ENCODE measurements around the gene SYDE1. TPM values are rescaled to one million over a fixed set of nuclear protein-coding genes. Genes with fewer than 3 reads are reported as not detected.
"Not testable (repeated sequence)": the region's sequence is repeated elsewhere in the genome, so short reads cannot be mapped to it uniquely, and the experiment has no call there.

SYDE1 gene
- total RNA-seq (2021) (15.0 to 21.9 TPM (median 19.6 TPM) in 3 replicates), Bru-seq, nascent RNA (percentile 47 among the genes with signal in this experiment)
- long read RNA-seq, experiment 1, transcript SYDE1-201 (8 exons, 3,264 nt): major isoform, 32 of 73 reads
- long read RNA-seq, experiment 1, partial matches to known transcripts: 25 of 73 reads
- long read RNA-seq, experiment 1, other reads (novel, unspliced or antisense): 10 of 73 reads
- long read RNA-seq, experiment 2, partial matches to known transcripts: 14 of 21 reads
- long read RNA-seq, experiment 2, other reads (novel, unspliced or antisense): 3 of 21 reads
- long read RNA-seq, experiment 3: 0 reads

- peaks cover 3% of the 10 kb centered on the region; the same call in 1 of the 2 replicates for H3K9me3 Mint-ChIP-seq
- ChIA-PET CTCF (interaction anchor here (0.8 to 4.1 kb wide), 5 partner anchors 15 to 321 kb away, joined by 3 to 33 read pairs (median 5); no protein-coding TSS in a partner anchor), POLR2A (interaction anchor here (0.6 to 1.5 kb wide), 2 partner anchors 14 to 312 kb away, joined by 4 to 6 read pairs; partner anchors contain the start of gene AKAP8L)
- TF ChIP-seq ATF6 (CRISPR knock-in tag; IDR thresholded peaks at IDR 0.05): no peak
- TF ChIP-seq MLX (CRISPR knock-in tag; IDR thresholded peaks at IDR 0.05): no peak
- no peak for TF ChIP-seq GRHL2 (CRISPR knock-in tag; IDR thresholded peaks at IDR 0.05; ENCODE audit: insufficient replicate concordance, severe bottlenecking)
- peak; percentile 83 for TF ChIP-seq E2F5 (CRISPR knock-in tag; IDR thresholded peaks at IDR 0.05)
- no peak; the same call in 1 of the 2 replicates for TF ChIP-seq TEAD1 (CRISPR knock-in tag; IDR thresholded peaks at IDR 0.05)
- TF ChIP-seq PRDM15 (CRISPR knock-in tag; IDR thresholded peaks at IDR 0.05): peak; percentile 58
- TF ChIP-seq HMGXB4 (CRISPR knock-in tag; IDR thresholded peaks at IDR 0.05): no peak
- H3K27me3 Mint-ChIP-seq (ENCODE audit: low read depth): peaks cover 8% of the 10 kb centered on the region; the same call in 1 of the 2 replicates
- peaks cover 11% of the 10 kb centered on the region for H3K36me3 Mint-ChIP-seq
- DNase-seq (ENCODE audit: low spot score): peak; percentile 71
- ATAC-seq: peak; percentile 72
- peaks cover 13% of the 10 kb centered on the region for H3K4me1 Mint-ChIP-seq
- peak within 1 kb of the TSS; percentile 72 for H3K27ac Mint-ChIP-seq
- peak within 1 kb of the TSS; percentile 78 for H3K4me3 Mint-ChIP-seq
Measured at GRCh38 chr19:15107061-15108010, at the start of gene SYDE1. SYDE1 (plus strand) TSS chr19:15107401; CDS start chr19:15107434, 33 bp downstream.

GRCh38 chr19:15062036-15062435, 45.2 kb upstream of the SYDE1 start:
- H3K4me3 Mint-ChIP-seq: no peak overlapping the region
- H3K36me3 Mint-ChIP-seq: peaks cover 4% of the 10 kb centered on the region
- DNase-seq (ENCODE audit: low spot score) (no peak), ATAC-seq (no peak)
- no peak for TF ChIP-seq ATF2 (CRISPR knock-in tag; IDR thresholded peaks at IDR 0.05; ENCODE audit: borderline replicate concordance, low read depth)
- TF ChIP-seq ETV6 (CRISPR knock-in tag; IDR thresholded peaks at IDR 0.05): no peak
- TF ChIP-seq HMGA2 (CRISPR knock-in tag; IDR thresholded peaks at IDR 0.05): no peak
- TF ChIP-seq ATF6 (CRISPR knock-in tag; IDR thresholded peaks at IDR 0.05): no peak
- H3K4me1 Mint-ChIP-seq: no peaks in the 10 kb centered on the region
- POLR2A ChIA-PET: interaction anchor here (0.6 kb wide), 1 partner anchor 150 kb away, joined by 4 read pairs; no protein-coding TSS in a partner anchor
- peaks cover 33% of the 10 kb centered on the region for H3K27me3 Mint-ChIP-seq (ENCODE audit: low read depth)
- H3K27ac Mint-ChIP-seq: no peak overlapping the region
- CTCF ChIA-PET: no interaction called here
- peaks cover 39% of the 10 kb centered on the region for H3K9me3 Mint-ChIP-seq

- not testable (repeated sequence) for H3K4me3 Mint-ChIP-seq, H3K27ac Mint-ChIP-seq, H3K9me3 Mint-ChIP-seq
Measured at GRCh38 chr19:15070386-15070785, 36.8 kb upstream of the SYDE1 start.

More at GRCh38 chr19:15070386-15070785, 36.8 kb upstream of the SYDE1 start:
- CTCF ChIA-PET; ATAC-seq; H3K36me3 Mint-ChIP-seq; H3K27me3 Mint-ChIP-seq (ENCODE audit: low read depth); H3K4me1 Mint-ChIP-seq; POLR2A ChIA-PET; DNase-seq (ENCODE audit: low spot score): not testable (repeated sequence)
